ENCODE results near the gene NIF3L1. TPM values are rescaled to one million over a fixed set of nuclear protein-coding genes. Genes with fewer than 3 reads are reported as not detected.

The NIF3L1 gene
- polyA plus RNA-seq, 2 of the 4 experiments (the other 2 are of a cell fraction) = 49.5 to 103 TPM

DNA sequence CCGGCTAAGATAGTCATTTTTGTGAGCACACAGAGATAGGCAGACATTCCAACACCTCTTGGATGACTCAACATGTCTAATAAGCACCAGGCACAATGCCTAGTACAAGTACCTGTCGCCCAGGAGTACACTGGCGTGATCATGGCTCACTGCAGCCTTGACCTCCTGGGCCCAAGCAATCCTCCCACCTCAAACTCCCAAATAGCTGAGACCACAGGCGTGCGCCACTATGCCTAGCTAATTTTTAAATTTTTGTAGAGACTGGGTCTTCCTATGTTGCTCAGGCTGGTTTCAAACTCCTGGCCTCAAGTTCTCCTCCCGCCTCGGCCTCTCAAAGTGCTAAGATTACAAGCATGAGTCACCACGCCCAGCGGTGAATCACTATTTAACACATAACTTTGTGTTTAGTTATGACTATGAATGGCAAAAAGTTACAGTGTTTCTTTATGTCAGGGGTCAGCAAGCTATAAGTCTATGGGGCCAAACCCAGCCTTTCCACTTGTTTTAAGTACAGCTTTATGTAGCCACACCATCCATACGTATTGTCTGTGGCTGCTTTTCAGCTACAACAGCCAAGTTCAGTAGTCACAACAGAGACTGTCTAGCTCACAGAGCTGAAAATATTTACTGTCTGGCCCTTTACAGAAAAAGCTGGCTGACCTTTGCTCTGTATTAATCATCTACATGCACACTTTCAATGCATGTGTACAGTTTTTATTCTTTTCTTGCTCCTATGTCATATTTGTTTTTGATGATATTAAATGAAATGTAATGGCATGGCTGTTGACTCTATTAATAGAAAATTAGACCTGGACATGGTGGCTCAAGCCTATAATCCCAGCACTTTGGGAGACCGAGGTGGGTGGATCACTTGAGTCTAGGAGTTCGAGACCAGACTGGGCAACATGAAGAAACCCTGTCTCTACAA lies 55.6 kb downstream of the NIF3L1 start:
- Histone ChIP-seq H3K9me3 (no peaks in the 10 kb centered on the region), H3K4me3 (peak overlapping the region; percentile 24; the same call in 1 of the 3 replicates), H3K27ac (peak overlapping the region; percentile 82 to 85), H3K4me2 (peak overlapping the region; percentile 63), H3K4me1 (peaks cover 32% of the 10 kb centered on the region)
- TF ChIP-seq CEBPB (IDR thresholded peaks at IDR 0.05) = peak in 1 of 2 experiments; percentile 51; a peak in 2 of 4 replicates
- TF ChIP-seq GATA3 (IDR thresholded peaks at IDR 0.05; ENCODE audit: borderline replicate concordance) = peak; percentile 62; the same call in 1 of the 2 replicates
- TF ChIP-seq, protein P1, sequence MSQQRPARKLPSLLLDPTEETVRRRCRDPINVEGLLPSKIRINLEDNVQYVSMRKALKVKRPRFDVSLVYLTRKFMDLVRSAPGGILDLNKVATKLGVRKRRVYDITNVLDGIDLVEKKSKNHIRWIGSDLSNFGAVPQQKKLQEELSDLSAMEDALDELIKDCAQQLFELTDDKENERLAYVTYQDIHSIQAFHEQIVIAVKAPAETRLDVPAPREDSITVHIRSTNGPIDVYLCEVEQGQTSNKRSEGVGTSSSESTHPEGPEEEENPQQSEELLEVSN (IDR thresholded peaks at IDR 0.05; ENCODE audit: borderline replicate concordance, low read depth) = peak; percentile 59; the same call in 1 of the 2 replicates
- TF ChIP-seq JUN (IDR thresholded peaks at IDR 0.05) = peak; percentile 58 to 79; a peak in 4 of 5 replicates
- no peak for TF ChIP-seq ZC3H11A (IDR thresholded peaks at IDR 0.05)
- TF ChIP-seq, protein P2, sequence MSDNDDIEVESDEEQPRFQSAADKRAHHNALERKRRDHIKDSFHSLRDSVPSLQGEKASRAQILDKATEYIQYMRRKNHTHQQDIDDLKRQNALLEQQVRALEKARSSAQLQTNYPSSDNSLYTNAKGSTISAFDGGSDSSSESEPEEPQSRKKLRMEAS (IDR thresholded peaks at IDR 0.05) = peak; percentile 74
- TF ChIP-seq, protein P3, sequence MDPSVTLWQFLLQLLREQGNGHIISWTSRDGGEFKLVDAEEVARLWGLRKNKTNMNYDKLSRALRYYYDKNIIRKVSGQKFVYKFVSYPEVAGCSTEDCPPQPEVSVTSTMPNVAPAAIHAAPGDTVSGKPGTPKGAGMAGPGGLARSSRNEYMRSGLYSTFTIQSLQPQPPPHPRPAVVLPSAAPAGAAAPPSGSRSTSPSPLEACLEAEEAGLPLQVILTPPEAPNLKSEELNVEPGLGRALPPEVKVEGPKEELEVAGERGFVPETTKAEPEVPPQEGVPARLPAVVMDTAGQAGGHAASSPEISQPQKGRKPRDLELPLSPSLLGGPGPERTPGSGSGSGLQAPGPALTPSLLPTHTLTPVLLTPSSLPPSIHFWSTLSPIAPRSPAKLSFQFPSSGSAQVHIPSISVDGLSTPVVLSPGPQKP (IDR thresholded peaks at IDR 0.05; ENCODE audit: low read depth, low read length) = no peak
- no peak for TF ChIP-seq RFX5 (IDR thresholded peaks at IDR 0.05)
- TF ChIP-seq EP300 (IDR thresholded peaks at IDR 0.05) = peak in 1 of 2 experiments; percentile 62; a peak in 1 of 5 replicates
- peak; percentile 68; the same call in 1 of the 2 replicates for TF ChIP-seq HOXB13 (CRISPR knock-in tag; IDR thresholded peaks at IDR 0.05; ENCODE audit: low read depth)
- peak; percentile 95 for TF ChIP-seq JUNB (IDR thresholded peaks at IDR 0.05)
- TF ChIP-seq, protein P4, sequence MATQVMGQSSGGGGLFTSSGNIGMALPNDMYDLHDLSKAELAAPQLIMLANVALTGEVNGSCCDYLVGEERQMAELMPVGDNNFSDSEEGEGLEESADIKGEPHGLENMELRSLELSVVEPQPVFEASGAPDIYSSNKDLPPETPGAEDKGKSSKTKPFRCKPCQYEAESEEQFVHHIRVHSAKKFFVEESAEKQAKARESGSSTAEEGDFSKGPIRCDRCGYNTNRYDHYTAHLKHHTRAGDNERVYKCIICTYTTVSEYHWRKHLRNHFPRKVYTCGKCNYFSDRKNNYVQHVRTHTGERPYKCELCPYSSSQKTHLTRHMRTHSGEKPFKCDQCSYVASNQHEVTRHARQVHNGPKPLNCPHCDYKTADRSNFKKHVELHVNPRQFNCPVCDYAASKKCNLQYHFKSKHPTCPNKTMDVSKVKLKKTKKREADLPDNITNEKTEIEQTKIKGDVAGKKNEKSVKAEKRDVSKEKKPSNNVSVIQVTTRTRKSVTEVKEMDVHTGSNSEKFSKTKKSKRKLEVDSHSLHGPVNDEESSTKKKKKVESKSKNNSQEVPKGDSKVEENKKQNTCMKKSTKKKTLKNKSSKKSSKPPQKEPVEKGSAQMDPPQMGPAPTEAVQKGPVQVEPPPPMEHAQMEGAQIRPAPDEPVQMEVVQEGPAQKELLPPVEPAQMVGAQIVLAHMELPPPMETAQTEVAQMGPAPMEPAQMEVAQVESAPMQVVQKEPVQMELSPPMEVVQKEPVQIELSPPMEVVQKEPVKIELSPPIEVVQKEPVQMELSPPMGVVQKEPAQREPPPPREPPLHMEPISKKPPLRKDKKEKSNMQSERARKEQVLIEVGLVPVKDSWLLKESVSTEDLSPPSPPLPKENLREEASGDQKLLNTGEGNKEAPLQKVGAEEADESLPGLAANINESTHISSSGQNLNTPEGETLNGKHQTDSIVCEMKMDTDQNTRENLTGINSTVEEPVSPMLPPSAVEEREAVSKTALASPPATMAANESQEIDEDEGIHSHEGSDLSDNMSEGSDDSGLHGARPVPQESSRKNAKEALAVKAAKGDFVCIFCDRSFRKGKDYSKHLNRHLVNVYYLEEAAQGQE (IDR thresholded peaks at IDR 0.05) = no peak
- TF ChIP-seq RAD21 (conservative IDR thresholded peaks at IDR 0.05 in 1 of 2, IDR thresholded peaks at IDR 0.05 in 1 of 2) = 0 out of 5 replicates have a peak, but pooled peaks of 1 of the 2 experiments have one; percentile 18
- TF ChIP-seq ZFP36 (IDR thresholded peaks at IDR 0.05; ENCODE audit: borderline replicate concordance, partially characterized antibody) = peak; percentile 2
- TF ChIP-seq TFCP2L1 (CRISPR knock-in tag; IDR thresholded peaks at IDR 0.05) = no peak
- TF ChIP-seq FOSL2 (IDR thresholded peaks at IDR 0.05) = peak; percentile 92
- peak; percentile 99 for TF ChIP-seq FOSL2 (CRISPR knock-in tag; IDR thresholded peaks at IDR 0.05)
- no peak for TF ChIP-seq RNF2 (IDR thresholded peaks at IDR 0.05; ENCODE audit: borderline replicate concordance, low read depth)
- TF ChIP-seq RARB (CRISPR knock-in tag; IDR thresholded peaks at IDR 0.05) = 0 out of 2 replicates have a peak, but pooled peaks have one; percentile 53
- ATAC-seq (peak; percentile 96 to 99), FAIRE-seq (peak; percentile 65), DNase-seq (ENCODE audit: low read depth in 1 of 2, low spot score in 1 of 2) (peak; percentile 31 to 93)
- 12% methylated on average over 12 of the region's 12 CpGs for WGBS (ENCODE audit: missing lambda C conversion rate)
- CTCF ChIA-PET = interaction anchor here (0.9 to 2.2 kb wide), 8 partner anchors 15 to 233 kb away, joined by 3 to 8 read pairs (median 4); partner anchors contain the start of gene ORC2
- POLR2A ChIA-PET = interaction anchor here (1.3 kb wide), 1 partner anchor 18 kb away, joined by 5 read pairs; the partner anchor contains the start of gene ORC2

Measured in A549 (cell line).